Measurements from ENCODE around the gene MAP3K9.

Gene MAP3K9

DNA sequence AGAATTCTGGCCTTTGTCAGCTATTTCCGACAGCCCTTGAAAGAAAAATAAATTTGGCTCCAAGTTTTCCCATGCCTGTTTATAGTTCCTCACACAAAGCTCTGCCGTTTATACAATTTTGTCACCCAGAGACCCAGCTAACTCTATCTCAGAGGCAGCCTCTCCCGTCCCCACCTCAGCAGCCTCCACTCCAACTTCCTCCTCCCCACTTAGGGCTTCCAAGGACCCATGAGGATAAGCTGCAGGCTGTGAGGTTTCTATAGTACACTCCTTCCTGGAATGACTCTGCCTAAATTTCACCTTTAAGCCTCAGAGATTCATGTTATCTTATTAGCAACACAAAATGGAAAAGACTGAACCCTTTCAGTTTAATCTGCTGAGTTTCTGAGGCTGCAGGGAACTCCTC, 95.8 kb downstream of the MAP3K9 start:
- no peak overlapping the region for H3K27ac ChIP-seq
- TF ChIP-seq ZFX (IDR thresholded peaks at IDR 0.05) = no peak
- TF ChIP-seq, protein P1, sequence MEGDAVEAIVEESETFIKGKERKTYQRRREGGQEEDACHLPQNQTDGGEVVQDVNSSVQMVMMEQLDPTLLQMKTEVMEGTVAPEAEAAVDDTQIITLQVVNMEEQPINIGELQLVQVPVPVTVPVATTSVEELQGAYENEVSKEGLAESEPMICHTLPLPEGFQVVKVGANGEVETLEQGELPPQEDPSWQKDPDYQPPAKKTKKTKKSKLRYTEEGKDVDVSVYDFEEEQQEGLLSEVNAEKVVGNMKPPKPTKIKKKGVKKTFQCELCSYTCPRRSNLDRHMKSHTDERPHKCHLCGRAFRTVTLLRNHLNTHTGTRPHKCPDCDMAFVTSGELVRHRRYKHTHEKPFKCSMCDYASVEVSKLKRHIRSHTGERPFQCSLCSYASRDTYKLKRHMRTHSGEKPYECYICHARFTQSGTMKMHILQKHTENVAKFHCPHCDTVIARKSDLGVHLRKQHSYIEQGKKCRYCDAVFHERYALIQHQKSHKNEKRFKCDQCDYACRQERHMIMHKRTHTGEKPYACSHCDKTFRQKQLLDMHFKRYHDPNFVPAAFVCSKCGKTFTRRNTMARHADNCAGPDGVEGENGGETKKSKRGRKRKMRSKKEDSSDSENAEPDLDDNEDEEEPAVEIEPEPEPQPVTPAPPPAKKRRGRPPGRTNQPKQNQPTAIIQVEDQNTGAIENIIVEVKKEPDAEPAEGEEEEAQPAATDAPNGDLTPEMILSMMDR (conservative IDR thresholded peaks at IDR 0.05) = no peak

DNA sequence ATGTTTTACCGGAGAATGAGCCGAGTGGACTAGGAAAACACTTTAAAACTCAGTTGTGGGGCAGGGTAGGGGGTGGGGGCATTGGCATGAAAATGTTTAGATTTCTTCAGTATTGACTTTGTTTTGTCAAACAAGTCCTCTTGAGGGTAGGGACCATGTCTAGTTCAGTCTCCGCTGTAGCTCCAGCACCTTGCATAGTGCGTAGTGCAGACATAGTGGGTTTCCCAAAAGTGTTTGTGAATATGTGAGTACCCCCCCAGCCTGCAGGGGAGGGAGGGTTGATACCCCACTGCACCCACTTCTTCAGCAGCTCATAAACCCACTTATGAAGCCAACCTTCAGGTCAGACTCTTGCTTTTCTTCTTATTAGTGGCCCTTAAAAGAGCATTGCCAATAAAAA, 96.2 kb downstream of the MAP3K9 start:
- no peak for TF ChIP-seq ZFX (IDR thresholded peaks at IDR 0.05)
- TF ChIP-seq, protein P1 (conservative IDR thresholded peaks at IDR 0.05) = no peak
- no peak overlapping the region for H3K27ac ChIP-seq

DNA sequence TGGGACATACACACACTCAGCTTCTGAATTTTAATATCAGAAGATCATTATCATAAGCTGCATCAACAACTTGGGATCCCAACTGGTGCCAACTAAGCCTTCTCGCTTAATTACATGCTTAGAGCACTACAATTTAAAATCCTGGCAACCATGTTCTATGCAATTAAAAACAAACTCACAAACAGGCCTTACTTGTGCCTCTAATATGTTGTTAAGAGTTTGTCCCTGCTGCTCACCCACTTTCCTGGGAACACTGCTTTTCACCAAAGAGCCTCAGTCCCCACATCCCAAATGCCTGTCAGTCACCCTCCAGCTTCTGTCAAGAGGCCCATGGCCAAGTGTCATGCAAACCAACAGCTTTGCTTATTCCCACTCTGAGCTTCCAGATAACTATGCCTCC, 97.9 kb downstream of the MAP3K9 start:
- H3K27ac ChIP-seq = no peak overlapping the region
- TF ChIP-seq, protein P1 (conservative IDR thresholded peaks at IDR 0.05) = no peak
- TF ChIP-seq ZFX (IDR thresholded peaks at IDR 0.05) = no peak

DNA sequence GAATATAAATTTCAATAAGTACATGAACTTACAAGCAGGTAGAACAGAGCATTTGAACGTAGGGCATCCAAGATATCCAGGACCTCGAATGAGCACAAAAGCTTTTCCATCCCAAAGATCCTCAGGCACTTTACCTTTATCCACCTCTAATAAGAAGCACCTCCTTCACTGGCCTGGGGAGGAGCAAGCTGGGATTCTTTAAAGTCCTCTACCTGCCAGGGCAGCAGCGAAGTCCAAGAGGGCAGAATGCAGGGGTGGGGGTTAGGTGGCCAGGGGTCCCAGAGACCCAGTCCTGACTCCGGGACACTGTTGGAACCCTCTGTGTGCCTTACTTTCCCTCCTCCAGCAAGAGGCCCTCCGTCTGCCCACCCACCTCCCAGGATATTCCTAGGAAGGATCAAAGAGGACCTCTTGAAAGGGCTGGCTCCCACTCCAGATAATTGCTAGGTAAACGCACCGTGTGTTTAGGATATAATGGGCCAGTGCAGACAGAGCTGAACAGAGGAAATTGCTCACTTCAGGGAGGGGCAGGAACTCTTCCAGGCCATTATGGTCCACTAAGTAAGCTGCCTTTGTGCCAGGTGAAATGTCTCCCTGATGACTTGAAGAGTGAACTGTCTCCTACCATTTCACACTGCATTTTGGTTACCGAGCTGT, 99.5 kb downstream of the MAP3K9 start:
- TF ChIP-seq, protein P1 (conservative IDR thresholded peaks at IDR 0.05) = no peak
- no peak for TF ChIP-seq ZFX (IDR thresholded peaks at IDR 0.05)
- no peak overlapping the region for H3K27ac ChIP-seq

DNA sequence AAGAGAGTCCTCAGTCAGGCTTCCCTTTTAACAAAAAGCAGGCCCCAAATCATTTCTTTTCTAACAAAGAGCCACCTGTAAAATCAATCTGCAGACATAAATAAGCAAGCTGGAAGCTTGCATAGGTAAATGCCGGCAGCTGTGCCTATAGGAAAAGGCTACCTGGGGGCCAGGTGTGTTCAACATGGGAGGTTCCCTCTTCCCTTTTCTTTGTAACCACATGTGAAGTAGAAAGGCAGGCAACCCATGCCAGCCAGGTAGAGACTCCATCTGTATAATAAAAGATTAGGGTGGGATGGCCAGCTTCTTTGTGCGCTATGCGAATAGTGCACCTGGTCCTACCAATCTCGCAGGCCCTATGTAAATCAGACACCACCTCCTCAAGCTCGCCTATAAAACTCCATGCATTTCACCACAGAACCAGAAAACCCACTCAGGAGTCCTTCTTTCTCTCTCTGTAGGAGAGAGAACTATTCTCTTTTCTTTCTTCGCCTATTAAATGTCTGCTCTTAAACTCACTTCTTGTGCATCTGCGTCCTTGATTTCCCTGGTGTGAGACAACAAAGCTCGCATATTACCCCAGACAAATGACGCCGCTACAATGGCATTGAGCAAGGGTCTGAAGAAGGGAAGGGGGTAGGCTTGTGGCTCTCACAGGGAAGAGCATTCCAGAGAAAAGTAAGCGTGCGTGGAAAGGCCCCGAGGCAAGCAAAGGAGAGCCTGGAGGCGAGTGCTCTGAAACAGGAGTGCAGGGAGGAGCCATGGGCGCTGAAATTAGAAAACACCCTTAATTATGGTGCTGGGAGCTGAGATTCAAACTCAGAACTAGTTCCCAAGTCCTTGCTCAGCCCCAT, 100.4 kb downstream of the MAP3K9 start:
- no peak for TF ChIP-seq ZFX (IDR thresholded peaks at IDR 0.05)
- TF ChIP-seq, protein P1 (conservative IDR thresholded peaks at IDR 0.05) = no peak
- H3K27ac ChIP-seq = no peak overlapping the region

DNA sequence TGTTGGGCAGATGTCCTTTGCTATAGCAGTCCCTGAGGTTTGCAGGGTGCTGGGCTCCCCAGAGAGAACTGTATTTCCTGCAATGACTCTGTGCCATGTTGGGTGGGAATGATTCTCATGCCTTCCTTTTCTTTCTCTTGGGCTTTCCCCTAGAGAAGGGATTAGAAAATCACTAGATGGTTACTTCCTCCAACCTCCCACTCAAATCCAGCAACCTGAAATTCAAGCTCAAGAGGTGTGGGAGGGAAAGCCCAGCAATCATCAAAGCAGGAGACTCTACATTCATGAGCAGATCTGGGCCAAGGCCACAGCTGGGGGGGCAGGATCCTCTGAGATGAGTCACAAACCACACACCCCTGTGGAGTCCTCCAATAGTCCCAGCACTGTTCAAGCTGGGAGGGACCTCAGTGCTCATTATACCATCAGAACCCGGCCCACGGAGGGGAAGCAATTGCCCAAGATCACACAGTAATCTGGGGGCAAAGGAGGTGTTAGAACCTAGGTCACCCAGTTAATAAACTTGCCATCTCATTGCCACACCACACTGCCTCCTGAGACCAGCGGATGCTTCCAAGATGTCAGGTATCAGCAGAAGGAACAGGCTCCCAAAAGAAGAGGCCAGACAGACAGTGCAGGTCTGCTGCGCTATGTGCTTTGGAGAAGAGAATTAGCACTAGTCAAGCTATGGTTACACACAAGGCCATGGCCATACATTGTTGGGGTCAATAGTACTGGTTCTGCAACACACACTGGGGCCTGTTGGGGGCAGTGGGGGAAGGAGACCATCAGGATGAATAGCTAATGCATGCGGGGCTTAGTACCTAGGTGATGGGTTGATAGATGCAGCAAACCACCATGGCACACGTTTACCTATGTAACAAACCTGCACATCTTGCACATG, 101.9 kb downstream of the MAP3K9 start:
- no peak overlapping the region for H3K27ac ChIP-seq
- no peak for TF ChIP-seq ZFX (IDR thresholded peaks at IDR 0.05)

DNA sequence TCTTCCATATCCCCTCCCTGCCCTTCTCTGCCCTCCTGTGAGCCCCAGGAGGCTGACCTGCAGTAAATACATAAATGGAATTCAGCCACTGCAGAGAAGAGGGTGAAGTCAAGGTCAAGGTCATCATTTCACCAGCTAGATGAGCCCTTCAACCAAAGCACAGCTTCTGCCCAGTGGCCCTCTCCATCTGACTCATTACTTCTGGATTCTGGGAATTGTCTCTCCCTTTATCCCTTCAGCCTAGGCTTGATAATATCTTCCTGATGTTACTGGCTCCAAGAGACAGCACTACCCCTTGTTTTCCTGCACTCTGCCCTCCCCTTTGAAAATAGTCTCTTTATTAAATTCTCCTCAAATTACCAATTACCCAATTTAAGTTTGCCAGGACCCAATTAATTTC, 103.1 kb downstream of the MAP3K9 start:
- no peak for TF ChIP-seq ZFX (IDR thresholded peaks at IDR 0.05)
- TF ChIP-seq, protein P1 (conservative IDR thresholded peaks at IDR 0.05) = no peak
- H3K27ac ChIP-seq = no peak overlapping the region
